Muscle of arm (tissue), 12 donors: ENCODE measurements around the gene BPGM. TPM values are rescaled to one million over a fixed set of nuclear protein-coding genes. Genes with fewer than 3 reads are reported as not detected.

Experiments
- DNase-seq: peaks from one replicate; pipeline ENCODE4 v3.0.0-alpha.2; 2013
- polyA plus RNA-seq, 12 donors: library from polyadenylated mRNA; unstranded; fragments of 120-200 nt; gene quantifications; one replicate each; pipeline ENCODE4 v1.2.1, GENCODE V29; 2013; ENCODE audit not compliant: insufficient read length in 12 of 12

BPGM gene
- polyA plus RNA-seq, 12 donors = 16.7 to 55.2 (median 28.4) TPM; not detected in 1

DNA sequence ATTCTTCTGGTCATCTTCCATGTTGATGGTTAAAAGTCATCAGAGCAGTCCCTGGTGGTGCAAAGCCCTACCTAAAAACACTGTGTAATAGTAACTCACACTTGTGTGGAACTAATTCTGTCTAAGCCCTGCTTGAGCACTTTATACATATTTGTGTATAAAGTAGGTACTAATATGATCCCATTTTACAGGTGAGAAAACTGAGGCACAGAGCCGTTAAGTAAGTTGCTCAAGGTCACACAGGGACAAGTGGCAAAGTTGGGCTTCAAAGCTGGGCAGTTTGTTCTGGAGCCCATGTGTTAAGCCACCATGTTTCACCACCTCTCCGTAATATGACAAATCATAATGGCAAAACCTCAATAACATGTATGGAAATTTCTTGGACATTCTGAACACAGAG is 48.1 kb downstream of the BPGM start:
- DNase-seq = no peak

GRCh38 chr7:134695321-134695860 is 48.7 kb downstream of the BPGM start:
- DNase-seq = no peak

DNA sequence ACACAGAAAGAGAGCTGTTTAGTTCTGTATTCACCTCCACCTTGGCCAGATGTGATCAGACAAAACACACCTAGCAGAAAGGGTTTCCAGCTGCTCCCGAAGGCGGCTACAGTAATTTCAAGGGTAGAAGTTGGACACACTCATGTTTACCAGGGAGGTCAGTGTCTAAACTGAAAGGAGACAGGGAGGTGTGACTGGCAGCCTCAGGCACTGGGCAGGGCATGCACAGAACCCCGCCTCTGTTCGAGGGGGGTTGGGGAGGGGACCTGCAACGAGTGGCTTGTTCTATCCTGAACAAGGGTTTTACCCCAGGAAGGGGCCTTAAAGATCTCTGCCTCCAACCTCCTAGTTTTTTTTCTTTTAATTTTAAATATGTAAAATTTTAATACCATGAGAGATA is 49.6 kb downstream of the BPGM start:
- DNase-seq = no peak

DNA sequence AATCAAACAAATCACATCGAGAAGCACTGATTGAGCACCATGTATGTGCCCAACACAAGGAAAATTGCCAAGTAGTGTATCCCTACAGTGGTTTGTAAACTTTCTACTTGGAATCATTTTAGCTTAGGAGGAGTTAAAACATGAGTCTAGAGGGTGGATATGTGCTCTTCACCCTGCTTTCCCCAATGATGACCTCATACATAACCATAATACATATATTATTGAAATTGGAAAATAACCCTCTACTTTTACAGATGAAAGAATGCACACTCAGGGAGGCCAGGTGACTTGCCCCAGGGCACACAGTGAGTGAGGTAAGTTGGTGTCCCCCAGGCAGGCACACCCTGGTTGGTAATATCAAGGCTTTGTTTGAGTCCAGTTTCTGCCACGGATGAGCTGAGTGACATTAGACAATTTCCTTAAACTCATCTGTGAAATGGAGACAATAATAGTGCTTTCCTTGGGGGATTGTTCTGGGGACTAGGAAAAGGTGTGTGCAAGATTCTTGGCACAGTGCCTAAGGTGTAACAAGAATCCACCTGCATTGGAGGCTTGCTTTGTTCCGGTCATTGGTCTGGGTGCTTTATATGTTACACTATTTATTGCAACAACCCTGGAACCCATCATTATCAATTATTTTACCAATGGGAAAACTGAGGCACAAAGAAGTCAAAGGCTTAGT is 50.7 kb downstream of the BPGM start:
- DNase-seq = no peak

- DNase-seq = no peak
These were observed 51.8 kb downstream of the BPGM start for GRCh38 chr7:134698481-134698880.

- DNase-seq = no peak
These were observed 52.6 kb downstream of the BPGM start for GRCh38 chr7:134699021-134699818.

- DNase-seq = no peak
These were observed 53.2 kb downstream of the BPGM start for GRCh38 chr7:134699899-134700298.

DNA sequence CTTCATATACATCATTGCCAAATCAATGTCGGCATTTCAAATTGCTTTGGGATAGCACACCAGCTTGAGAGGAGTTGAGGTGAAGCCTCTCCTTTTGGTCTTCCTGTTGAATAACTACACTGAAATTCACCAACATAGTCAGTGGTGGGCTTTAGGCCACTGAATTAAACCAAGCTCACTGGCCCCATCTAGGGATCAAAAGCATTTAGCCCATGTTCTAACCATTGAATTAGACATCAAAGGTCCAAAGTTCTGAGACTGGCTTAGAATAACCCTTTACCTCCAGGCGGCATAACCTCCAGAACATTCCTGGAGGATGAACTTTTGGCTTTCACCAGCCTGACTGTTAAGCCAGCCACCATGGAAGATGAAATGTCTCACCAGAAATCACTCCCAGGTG is 54.6 kb downstream of the BPGM start:
- DNase-seq = no peak

- DNase-seq = no peak
These were observed 56.0 kb downstream of the BPGM start for GRCh38 chr7:134702366-134703240.

- DNase-seq = no peak
These were observed 56.6 kb downstream of the BPGM start for GRCh38 chr7:134703241-134703594.

- no peak for DNase-seq
These were observed 57.1 kb downstream of the BPGM start for GRCh38 chr7:134703782-134704181.

DNA sequence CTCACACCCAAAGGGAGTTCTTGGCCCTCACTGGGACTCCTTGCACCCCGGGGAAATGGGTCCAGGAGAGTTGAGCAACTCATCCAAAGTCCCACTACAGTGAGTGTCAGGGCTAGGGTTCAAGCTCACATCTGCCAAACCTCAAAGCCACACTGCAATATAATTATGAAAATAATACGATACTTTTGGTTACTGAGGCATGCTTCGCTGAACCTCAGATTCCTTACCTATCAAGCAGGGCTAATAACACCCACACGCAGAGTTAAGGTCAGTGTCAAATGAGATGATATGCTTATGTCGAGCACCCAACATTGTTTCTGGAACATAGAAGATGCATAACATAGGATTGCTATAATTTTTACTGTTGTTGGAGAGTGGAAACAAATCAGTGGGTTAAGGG is 58.2 kb downstream of the BPGM start:
- no peak for DNase-seq

DNA sequence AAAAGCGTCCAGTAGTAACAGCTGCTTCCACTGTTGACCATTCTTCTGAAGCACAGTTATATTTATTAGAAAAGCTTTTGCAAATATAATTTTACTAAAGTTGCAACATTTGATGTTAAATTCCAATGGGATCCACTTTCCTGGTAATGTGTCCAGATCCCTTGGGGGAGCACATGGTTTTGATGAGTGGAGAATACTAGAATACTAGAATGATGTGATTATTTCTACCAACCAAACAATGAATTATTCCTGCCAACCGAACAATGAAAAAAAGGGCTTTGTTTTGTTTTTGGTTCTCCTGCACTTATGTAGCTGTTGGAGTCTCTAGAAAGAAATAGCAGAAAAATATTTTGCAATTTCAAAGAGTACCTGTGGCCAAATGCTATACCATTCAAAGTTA is 59.1 kb downstream of the BPGM start:
- no peak for DNase-seq

GRCh38 chr7:134706468-134706867 is 59.8 kb downstream of the BPGM start:
- no peak for DNase-seq

DNA sequence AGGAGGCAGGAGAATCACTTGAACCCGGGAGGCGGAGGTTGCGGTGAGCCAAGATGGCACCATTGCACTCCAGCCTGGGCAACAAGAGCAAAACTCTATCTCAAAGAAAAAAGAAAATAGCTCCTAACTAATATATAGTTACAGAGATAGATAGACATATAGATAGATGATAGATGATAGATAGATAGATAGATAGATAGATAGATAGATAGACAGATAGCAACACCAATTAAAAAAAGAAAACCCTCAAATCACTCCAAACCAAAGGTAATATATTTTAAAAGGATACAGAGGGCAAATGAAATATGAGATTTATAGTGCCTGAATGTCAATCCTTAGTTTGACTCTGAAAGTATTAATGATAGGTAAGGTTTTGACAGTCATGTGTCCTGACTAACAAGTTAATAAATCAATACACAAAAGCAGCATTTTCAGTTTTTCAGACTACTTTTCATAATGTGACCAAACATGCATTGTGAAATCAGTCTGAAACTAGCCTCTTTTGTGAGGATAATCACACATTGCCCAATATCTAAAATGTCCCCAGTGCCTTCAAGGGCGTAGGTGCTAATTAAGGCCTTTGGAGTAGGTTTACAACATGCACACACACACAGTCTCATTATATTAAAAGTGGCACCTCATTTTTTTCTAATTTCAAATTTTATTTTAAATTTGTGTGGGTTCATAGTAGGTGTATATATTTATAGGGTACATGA is 61.2 kb downstream of the BPGM start:
- DNase-seq = no peak

- DNase-seq = no peak
These were observed 62.0 kb downstream of the BPGM start for GRCh38 chr7:134708692-134709091.

DNA sequence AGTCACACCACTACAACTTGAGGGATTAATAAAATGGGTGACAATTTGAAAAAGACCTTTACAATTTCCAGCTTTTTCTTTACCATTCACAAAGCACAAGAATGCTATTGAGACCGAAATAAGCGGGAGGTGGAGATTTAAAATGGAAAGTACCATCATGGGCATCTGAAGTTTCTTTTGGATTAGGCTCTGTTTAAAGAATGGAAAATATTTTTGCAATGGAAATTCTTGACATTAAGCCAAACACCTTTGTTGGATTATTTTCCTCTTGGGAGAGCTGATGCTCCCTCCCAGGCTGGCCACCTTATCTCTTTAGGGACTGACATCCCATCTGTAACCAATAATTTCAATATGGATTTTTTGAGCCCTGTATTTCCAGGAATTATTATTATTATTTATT is 62.5 kb downstream of the BPGM start:
- no peak for DNase-seq

DNA sequence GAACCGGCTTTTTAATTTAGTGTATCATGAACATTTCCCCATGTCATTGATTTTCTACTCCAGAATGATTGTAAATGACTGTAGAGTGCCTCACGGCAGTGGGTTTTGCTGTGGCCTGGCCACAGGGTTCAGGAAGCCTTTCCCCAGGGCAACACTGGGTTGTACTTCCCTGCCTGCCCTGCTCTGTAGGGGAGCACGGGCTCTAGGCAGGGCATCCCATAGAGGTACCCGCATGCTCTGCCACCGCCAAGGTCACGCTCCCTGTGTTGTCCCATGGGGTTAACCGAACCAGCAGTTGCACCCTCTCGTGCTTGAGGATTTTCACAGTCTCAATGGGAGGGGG is 63.8 kb downstream of the BPGM start:
- no peak for DNase-seq

DNA sequence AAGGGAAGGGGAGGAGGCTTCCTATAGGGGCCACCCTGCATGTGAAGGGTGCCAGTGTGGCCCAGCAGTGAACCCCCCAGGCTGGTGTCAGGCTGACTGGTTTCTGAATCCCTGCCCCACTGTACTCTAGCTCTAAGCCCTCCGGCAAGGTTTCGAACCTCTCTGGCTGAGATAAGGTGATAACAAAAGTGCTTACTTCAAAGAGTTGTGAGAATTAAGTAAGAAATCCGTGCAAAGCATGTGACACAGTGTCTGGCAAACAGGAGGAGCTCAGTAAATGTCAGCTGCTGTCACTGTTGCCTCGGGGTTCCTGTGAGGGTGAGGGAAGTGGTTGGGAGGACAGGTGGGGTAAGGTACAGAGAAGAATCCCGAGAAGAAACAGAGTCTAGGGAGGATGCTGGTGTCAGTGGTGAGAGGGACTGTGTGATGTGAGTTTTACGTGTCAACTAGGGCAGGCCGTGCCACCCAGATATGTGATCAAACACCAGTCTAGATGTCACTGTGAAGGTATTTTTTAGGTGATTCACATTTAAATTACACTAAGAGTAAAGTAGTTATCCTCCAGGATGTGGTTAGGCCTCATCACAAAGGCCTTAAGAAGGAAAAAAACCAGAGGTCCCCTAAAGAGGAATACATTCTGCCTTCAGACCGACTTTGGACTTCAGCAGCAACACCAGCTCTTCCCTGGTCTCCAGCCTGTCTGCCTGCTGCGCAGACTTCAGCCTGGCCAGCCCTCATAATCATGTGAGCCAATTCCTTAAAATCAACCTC is 64.4 kb downstream of the BPGM start:
- DNase-seq = no peak

- no peak for DNase-seq
These were observed 65.5 kb downstream of the BPGM start for GRCh38 chr7:134712196-134712595.
